Activated B cell treated with CpG ODN at 0.5 μM for 24 hours (primary cell): ENCODE results near the gene GOT1. TPM values are rescaled to one million over a fixed set of nuclear protein-coding genes. Genes with fewer than 3 reads are reported as not detected.

Source experiments
- ATAC-seq: fragments of 200-7000 bp; cut with Tn5 transposase; one replicate; pipeline ENCODE4 v1.10.0; 2021; ENCODE audit warnings: low read depth, mild to moderate bottlenecking, moderate library complexity
- CTCF ChIA-PET: fragments of 350-600 bp; sonication (Branson Sonifier 250); formaldehyde crosslinking; loops from one replicate; lab custom pipeline; 2021; ENCODE audit warnings: antibody characterized with exemption; lab: Charles Lee
- POLR2A ChIA-PET: fragments of 350-600 bp; sonication (Branson Sonifier 250); formaldehyde crosslinking; loops from one replicate; lab custom pipeline; 2021; ENCODE audit warnings: antibody characterized with exemption; lab: Charles Lee
- DNase-seq: peaks from one replicate; pipeline ENCODE4 v3.0.0; 2022
- H3K27ac Mint-ChIP-seq: one replicate; pipeline ENCODE4 v1.8.0; 2020; ENCODE audit warnings: mixed read lengths
- H3K27me3 Mint-ChIP-seq: one replicate; pipeline ENCODE4 v1.8.0; 2021; ENCODE audit warnings: mixed read lengths
- H3K36me3 Mint-ChIP-seq: one replicate; pipeline ENCODE4 v1.8.0; 2021; ENCODE audit warnings: low read depth, mixed read lengths
- H3K4me1 Mint-ChIP-seq: one replicate; pipeline ENCODE4 v1.8.0; 2021; ENCODE audit warnings: mixed read lengths
- H3K4me3 Mint-ChIP-seq: one replicate; pipeline ENCODE4 v1.8.0; 2020; ENCODE audit warnings: mild to moderate bottlenecking, mixed read lengths
- H3K9me3 Mint-ChIP-seq: one replicate; pipeline ENCODE4 v1.8.0; 2020; ENCODE audit warnings: mixed read lengths
- CTCF ChIP-seq: fragments of 200-600 bp; IDR thresholded peaks from one replicate; pipeline ENCODE4 v1.8.0; 2022; ENCODE audit warnings: antibody characterized with exemption, mild to moderate bottlenecking
- intact Hi-C: fragments of 100-400 bp; cut with micrococcal nuclease; formaldehyde crosslinking; loops from one replicate; pipeline ENCODE4 v1.15.1; 2024
- total RNA-seq: library from RNA; stranded (reverse); gene quantifications from 2 replicates; pipeline ENCODE4 v1.2.3, GENCODE V29; 2022

The GOT1 gene
- total RNA-seq, 1 donor from 2014 or later = 31.4 TPM

- no peak overlapping the region for H3K27ac Mint-ChIP-seq
- intact Hi-C loops = no loop called here
- no peaks in the 10 kb centered on the region for H3K36me3 Mint-ChIP-seq
Measured at GRCh38 chr10:99444383-99445045, 14.1 kb upstream of the GOT1 start.

GRCh38 chr10:99443500-99443899 is 13.1 kb upstream of the GOT1 start:
- no peak for ATAC-seq
- POLR2A ChIA-PET = no interaction called here
- H3K27ac Mint-ChIP-seq = no peak overlapping the region

More at GRCh38 chr10:99444383-99445045, 14.1 kb upstream of the GOT1 start:
- Mint-ChIP-seq H3K4me3 (no peak overlapping the region), H3K4me1 (no peaks in the 10 kb centered on the region), H3K27me3 (peaks cover 13% of the 10 kb centered on the region), H3K9me3 (no peaks in the 10 kb centered on the region)
- ATAC-seq = no peak
- ChIA-PET POLR2A (no interaction called here), CTCF (no interaction called here)
- DNase-seq = no peak
- no peak for TF ChIP-seq CTCF

DNA sequence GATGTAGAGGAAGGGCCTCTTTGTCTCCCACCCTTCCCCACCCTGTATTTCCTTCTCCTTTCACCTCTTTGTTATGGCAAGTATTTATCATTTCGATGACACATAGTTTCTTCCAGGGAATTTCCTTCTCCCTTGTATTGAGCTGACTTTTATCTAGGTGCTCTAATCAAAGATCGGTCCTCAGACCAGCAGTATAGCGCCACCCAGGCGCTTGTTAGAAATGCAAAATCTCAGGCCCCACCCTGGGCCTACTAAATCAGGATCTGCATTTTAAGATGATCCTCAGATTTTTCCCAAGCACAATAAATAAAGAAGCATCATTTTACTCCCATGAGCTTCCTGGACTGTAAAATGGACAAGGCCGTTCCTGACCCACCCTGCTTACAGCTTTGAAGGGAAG is 12.0 kb upstream of the GOT1 start:
- ATAC-seq = no peak
- POLR2A ChIA-PET = no interaction called here
- no peaks in the 10 kb centered on the region for H3K4me1 Mint-ChIP-seq
- peaks cover 7% of the 10 kb centered on the region for H3K27me3 Mint-ChIP-seq
- peaks cover 2% of the 10 kb centered on the region for H3K36me3 Mint-ChIP-seq
- intact Hi-C loops = no loop called here
- H3K27ac Mint-ChIP-seq = no peak overlapping the region
- H3K4me3 Mint-ChIP-seq = no peak overlapping the region
- no peak for DNase-seq
- CTCF ChIA-PET = no interaction called here
- TF ChIP-seq CTCF = no peak
- H3K9me3 Mint-ChIP-seq = no peaks in the 10 kb centered on the region

More at GRCh38 chr10:99443500-99443899, 13.1 kb upstream of the GOT1 start:
- no peaks in the 10 kb centered on the region for H3K4me1 Mint-ChIP-seq
- H3K4me3 Mint-ChIP-seq = no peak overlapping the region
- intact Hi-C loops = no loop called here
- no peaks in the 10 kb centered on the region for H3K9me3 Mint-ChIP-seq
- no peaks in the 10 kb centered on the region for H3K36me3 Mint-ChIP-seq
- peaks cover 10% of the 10 kb centered on the region for H3K27me3 Mint-ChIP-seq
- DNase-seq = no peak
- CTCF ChIA-PET = no interaction called here
- TF ChIP-seq CTCF = no peak

DNA sequence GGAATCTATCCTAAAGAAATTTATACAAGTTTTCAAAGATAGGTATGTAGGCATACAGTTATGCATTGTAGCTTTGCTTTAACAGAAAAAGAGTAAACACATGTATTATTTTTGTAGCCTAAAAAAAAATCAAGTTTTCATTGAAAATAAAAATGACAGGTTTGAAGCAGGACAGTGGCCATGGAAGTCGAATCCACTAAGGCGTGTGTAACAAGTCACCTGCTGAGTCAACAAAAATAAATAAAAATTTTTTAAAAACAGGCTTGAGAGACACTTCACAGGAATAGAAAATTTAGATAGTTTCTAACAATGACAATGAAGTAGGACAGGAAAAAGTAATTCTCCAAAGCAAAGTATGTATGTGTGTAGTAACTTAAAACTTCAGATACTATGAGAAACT is 8.5 kb upstream of the GOT1 start:
- CTCF ChIA-PET = interaction anchor here (0.6 kb wide), 1 partner anchor 39 kb away, joined by 3 read pairs; no protein-coding TSS in a partner anchor
- no peaks in the 10 kb centered on the region for H3K4me1 Mint-ChIP-seq
- no peak for ATAC-seq

More for the DNA sequence above, 8.5 kb upstream of the GOT1 start:
- no peak overlapping the region for H3K27ac Mint-ChIP-seq
- H3K36me3 Mint-ChIP-seq = peaks cover 5% of the 10 kb centered on the region
- no peak for TF ChIP-seq CTCF
- DNase-seq = no peak
- intact Hi-C loops = loop anchor here (10.0 kb wide), 1 partner anchor 606 kb away; no protein-coding TSS in a partner anchor
- H3K9me3 Mint-ChIP-seq = no peaks in the 10 kb centered on the region
- POLR2A ChIA-PET = no interaction called here
- no peaks in the 10 kb centered on the region for H3K27me3 Mint-ChIP-seq
- H3K4me3 Mint-ChIP-seq = no peak overlapping the region
